ENCODE data around the gene FNDC1.

DNA sequence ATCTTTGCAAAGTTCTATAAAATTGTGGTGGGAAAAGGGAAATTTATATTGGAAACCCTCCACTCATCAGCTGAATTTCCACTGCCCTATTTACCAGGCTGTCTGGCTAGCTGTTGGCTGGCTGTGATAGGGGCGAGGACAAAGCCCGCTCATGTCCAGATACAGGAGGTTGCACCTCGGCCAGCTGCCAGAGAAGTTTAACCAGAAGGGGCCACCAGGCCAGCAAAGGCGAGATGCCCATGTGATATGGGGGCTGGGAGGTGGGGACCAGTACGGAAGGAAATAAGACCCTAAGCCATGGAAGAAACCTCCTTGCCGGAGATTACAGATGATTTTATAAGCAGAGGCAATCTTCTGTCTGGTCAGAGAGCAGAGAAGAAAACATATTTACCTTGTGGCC, 143.8 kb downstream of the FNDC1 start:
- no peak for TF ChIP-seq CTCF (IDR thresholded peaks at IDR 0.05)
- TF ChIP-seq POLR2A (IDR thresholded peaks at IDR 0.05) = no peak
